Natural killer cell (primary cell): ENCODE results near the gene CINP. TPM values are rescaled to one million over a fixed set of nuclear protein-coding genes. Genes with fewer than 3 reads are reported as not detected.

Experiments
- ATAC-seq, 3 donors: fragments of 150-1000 bp in 2 of 3; fragments of 200-7000 bp in 1 of 3; cut with Tn5 transposase; 1 replicate in 1 of 3; 2 replicates in 2 of 3; pipeline ENCODE4 v1.10.0; 2021; ENCODE audit warnings: mild to moderate bottlenecking in 2 of 3, moderate library complexity in 2 of 3
- DNase-seq, 2 donors: peaks; one replicate each; pipeline versions ENCODE4 v3.0.0 to v3.0.0-alpha.2; 2013 to 2021; ENCODE audit warnings: mixed read lengths in 1 of 2
- H3K27ac ChIP-seq: one replicate; pipeline ENCODE4 v1.5.1; 2013; ENCODE audit warnings: mild to moderate bottlenecking, low read length
- H3K27me3 ChIP-seq: one replicate; pipeline ENCODE4 v1.6.1; 2013; ENCODE audit warnings: low read length; ENCODE audit not compliant: control insufficient read depth, insufficient read depth
- H3K36me3 ChIP-seq: one replicate; pipeline ENCODE4 v1.6.1; 2013; ENCODE audit warnings: low read length; ENCODE audit not compliant: control insufficient read depth, insufficient read depth
- H3K4me1 ChIP-seq: one replicate; pipeline ENCODE4 v1.6.1; 2013; ENCODE audit warnings: low read length; ENCODE audit not compliant: control insufficient read depth, insufficient read depth
- H3K4me3 ChIP-seq: one replicate; pipeline ENCODE4 v1.5.1; 2013; ENCODE audit warnings: low read length
- H3K9me3 ChIP-seq: one replicate; pipeline ENCODE4 v1.6.1; 2013; ENCODE audit warnings: low read length; ENCODE audit not compliant: control insufficient read depth, insufficient read depth
- H3K27ac Mint-ChIP-seq, 2 donors: one replicate each; pipeline ENCODE4 v1.8.0; 2022; ENCODE audit warnings: mild to moderate bottlenecking in 2 of 2, mixed read lengths in 2 of 2, moderate library complexity in 1 of 2
- H3K27me3 Mint-ChIP-seq, 2 donors: one replicate each; pipeline ENCODE4 v1.8.0; 2022; ENCODE audit warnings: low read depth in 2 of 2, mixed read lengths in 2 of 2
- H3K36me3 Mint-ChIP-seq: one replicate; pipeline ENCODE4 v1.8.0; 2022; ENCODE audit warnings: mixed read lengths
- H3K4me1 Mint-ChIP-seq, 2 donors: one replicate each; pipeline ENCODE4 v1.8.0; 2022; ENCODE audit warnings: mixed read lengths in 2 of 2
- H3K4me3 Mint-ChIP-seq: one replicate; pipeline ENCODE4 v1.8.0; 2022; ENCODE audit warnings: mild to moderate bottlenecking, moderate library complexity, mixed read lengths
- H3K9me3 Mint-ChIP-seq, 2 donors: one replicate each; pipeline ENCODE4 v1.8.0; 2022; ENCODE audit warnings: mixed read lengths in 2 of 2
- CTCF ChIP-seq: fragments of 200-600 bp; IDR thresholded peaks from one replicate; pipeline ENCODE4 v1.8.0; 2022; ENCODE audit warnings: antibody characterized with exemption
- WGBS: methylation state at CpG from one replicate; pipeline ENCODE4 v1.1.7; 2013; ENCODE audit warnings: missing lambda C conversion rate; ENCODE audit not compliant: insufficient coverage; 5-methylcytosine and 5-hydroxymethylcytosine counted together
- intact Hi-C: fragments of 100-400 bp; cut with micrococcal nuclease; formaldehyde crosslinking; loops from one replicate; pipeline ENCODE4 v1.14.2; 2022
- total RNA-seq, 4 donors: library from RNA; stranded (reverse); fragments of 120-200 nt in 1 of 4; gene quantifications; one replicate each; pipeline versions ENCODE4 v1.2.3 to v1.2.4, GENCODE V29; 2013 to 2022

Gene CINP
- total RNA-seq, 3 donors from 2014 or later (not counting 1 experiment from before 2014, with no cell fraction given), result 22.4 to 30.0 (median 23.3) TPM

GRCh38 chr14:102320671-102321455, 41.8 kb downstream of the CINP start:
- no peak for ATAC-seq
- H3K27ac Mint-ChIP-seq, result peak overlapping the region; percentile 98 to 99
- intact Hi-C loops, result no loop called here

GRCh38 chr14:102320033-102320660, 42.5 kb downstream of the CINP start:
- no peaks in the 10 kb centered on the region for H3K36me3 ChIP-seq
- Mint-ChIP-seq H3K36me3 (no peaks in the 10 kb centered on the region), H3K4me3 (peak overlapping the region; percentile 85), H3K9me3 (no peaks in the 10 kb centered on the region), H3K4me1 (peaks cover 45 to 48% of the 10 kb centered on the region in 2 donors), H3K27me3 (no peaks in the 10 kb centered on the region), H3K27ac (peak overlapping the region; percentile 98 to 99)
- H3K27me3 ChIP-seq, result no peaks in the 10 kb centered on the region
- DNase-seq (peak in 1 of 2 donors; percentile 74), ATAC-seq (peak; percentile 32 to 60 (median 41))
- H3K9me3 ChIP-seq, result no peaks in the 10 kb centered on the region
- 5% methylated on average over 30 of the region's 30 CpGs for WGBS
- peaks cover 40% of the 10 kb centered on the region for H3K4me1 ChIP-seq
- intact Hi-C loops, result no loop called here
- no peak for TF ChIP-seq CTCF
- H3K27ac ChIP-seq, result peak overlapping the region; percentile 86
- H3K4me3 ChIP-seq, result peak overlapping the region; percentile 47

More at GRCh38 chr14:102320671-102321455, 41.8 kb downstream of the CINP start:
- WGBS, result 97% methylated on average over 17 of the region's 17 CpGs
- Histone ChIP-seq H3K27ac (peak overlapping the region; percentile 86), H3K4me3 (no peak overlapping the region), H3K4me1 (peaks cover 39% of the 10 kb centered on the region), H3K36me3 (no peaks in the 10 kb centered on the region), H3K9me3 (no peaks in the 10 kb centered on the region), H3K27me3 (no peaks in the 10 kb centered on the region)
- no peak for TF ChIP-seq CTCF
- Mint-ChIP-seq H3K9me3 (no peaks in the 10 kb centered on the region), H3K27me3 (no peaks in the 10 kb centered on the region), H3K4me1 (peaks cover 45% of the 10 kb centered on the region in 2 donors), H3K4me3 (peak overlapping the region; percentile 85), H3K36me3 (no peaks in the 10 kb centered on the region)
- DNase-seq, result no peak

GRCh38 chr14:102319351-102320032, 43.2 kb downstream of the CINP start, which contains the start of gene ZNF839:
ZNF839 (plus strand) TSS chr14:102319746; CDS start chr14:102319766, 20 bp downstream.
- no peaks in the 10 kb centered on the region for H3K27me3 Mint-ChIP-seq
- H3K27ac Mint-ChIP-seq, result peak within 1 kb of the TSS; percentile 98 to 99
- WGBS, result under 1% methylated on average over 71 of the region's 71 CpGs
- H3K9me3 Mint-ChIP-seq, result no peaks in the 10 kb centered on the region
- no peak for TF ChIP-seq CTCF
- no peaks in the 10 kb centered on the region for H3K36me3 Mint-ChIP-seq
- Histone ChIP-seq H3K9me3 (no peaks in the 10 kb centered on the region), H3K27me3 (no peaks in the 10 kb centered on the region), H3K27ac (peak within 1 kb of the TSS; percentile 99), H3K4me1 (peaks cover 44% of the 10 kb centered on the region), H3K36me3 (no peaks in the 10 kb centered on the region), H3K4me3 (peak within 1 kb of the TSS; percentile 92)
- intact Hi-C loops, result loop anchor here (1.0 to 5.0 kb wide), 4 partner anchors 43 to 372 kb away; partner anchors contain the start of genes CINP, DYNC1H1 and TECPR2
- ATAC-seq, result peak; percentile 68 to 82 (median 75)
- peaks cover 47 to 54% of the 10 kb centered on the region in 2 donors for H3K4me1 Mint-ChIP-seq
- peak within 1 kb of the TSS; percentile 97 for H3K4me3 Mint-ChIP-seq
- DNase-seq, result peak; percentile 89 to 95
